Ishikawa (cell line): ENCODE results near the gene BAG5.
A peak's percentile ranks its signal among the peaks of the same experiment; 100 is the strongest.

Experiments
- EGR1 ChIP-seq: IDR thresholded peaks from 2 replicates; pipeline ENCODE4 v1.6.1; 2012
- RAD21 ChIP-seq: IDR thresholded peaks from 2 replicates; pipeline ENCODE4 v1.6.1; 2012; ENCODE audit warnings: low read depth
- TCF12 ChIP-seq: IDR thresholded peaks from 2 replicates; pipeline ENCODE4 v1.6.1; 2012; ENCODE audit warnings: low read depth
- TEAD4 ChIP-seq: IDR thresholded peaks from 2 replicates; pipeline ENCODE4 v1.6.1; 2012
- YY1 ChIP-seq: IDR thresholded peaks from 2 replicates; pipeline ENCODE4 v1.6.1; 2012; ENCODE audit warnings: low read depth
- ZBTB7A ChIP-seq: IDR thresholded peaks from 2 replicates; pipeline ENCODE4 v1.6.1; 2012; ENCODE audit warnings: low read depth
- TF ChIP-seq, protein P1 (sequence below): IDR thresholded peaks from 2 replicates; pipeline ENCODE4 v1.6.1; 2012; ENCODE audit warnings: low read depth, mild to moderate bottlenecking
- TF ChIP-seq, protein P2 (sequence below): IDR thresholded peaks from 2 replicates; pipeline ENCODE4 v1.6.1; 2012

DNA sequence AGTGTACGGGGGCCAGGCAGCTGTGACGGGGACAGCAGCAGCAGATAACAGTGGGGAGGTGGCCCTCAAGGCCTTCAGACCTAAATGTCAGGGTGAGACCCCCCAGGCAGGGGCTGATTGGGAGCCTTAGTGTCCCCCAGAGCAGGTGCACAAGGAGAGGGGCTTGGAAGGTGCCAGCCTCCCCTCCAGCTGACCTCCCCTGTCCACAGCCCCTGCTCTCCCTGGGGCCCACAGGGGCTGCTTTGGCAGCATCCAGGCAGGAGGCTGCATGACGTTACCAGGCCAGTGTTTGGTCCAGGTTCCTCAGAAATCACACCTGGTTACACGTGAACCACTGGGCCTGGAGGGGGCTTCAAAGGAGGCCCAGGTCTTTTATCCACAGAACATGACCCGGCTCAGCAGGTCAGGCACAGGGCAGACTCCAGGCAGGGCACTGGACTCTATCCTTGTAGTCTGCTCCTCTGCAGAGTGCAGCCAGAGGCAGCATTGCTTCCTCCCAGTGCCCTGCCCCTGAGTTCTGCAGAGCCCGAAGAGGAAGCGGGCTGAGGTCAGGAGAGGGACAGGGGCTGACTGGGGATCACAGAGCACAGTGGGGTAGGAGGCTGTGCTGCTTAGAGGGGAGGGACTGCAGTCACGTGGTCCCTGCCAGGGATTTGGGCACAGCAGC is 36.1 kb downstream of the BAG5 start:
- TF ChIP-seq, protein P1, sequence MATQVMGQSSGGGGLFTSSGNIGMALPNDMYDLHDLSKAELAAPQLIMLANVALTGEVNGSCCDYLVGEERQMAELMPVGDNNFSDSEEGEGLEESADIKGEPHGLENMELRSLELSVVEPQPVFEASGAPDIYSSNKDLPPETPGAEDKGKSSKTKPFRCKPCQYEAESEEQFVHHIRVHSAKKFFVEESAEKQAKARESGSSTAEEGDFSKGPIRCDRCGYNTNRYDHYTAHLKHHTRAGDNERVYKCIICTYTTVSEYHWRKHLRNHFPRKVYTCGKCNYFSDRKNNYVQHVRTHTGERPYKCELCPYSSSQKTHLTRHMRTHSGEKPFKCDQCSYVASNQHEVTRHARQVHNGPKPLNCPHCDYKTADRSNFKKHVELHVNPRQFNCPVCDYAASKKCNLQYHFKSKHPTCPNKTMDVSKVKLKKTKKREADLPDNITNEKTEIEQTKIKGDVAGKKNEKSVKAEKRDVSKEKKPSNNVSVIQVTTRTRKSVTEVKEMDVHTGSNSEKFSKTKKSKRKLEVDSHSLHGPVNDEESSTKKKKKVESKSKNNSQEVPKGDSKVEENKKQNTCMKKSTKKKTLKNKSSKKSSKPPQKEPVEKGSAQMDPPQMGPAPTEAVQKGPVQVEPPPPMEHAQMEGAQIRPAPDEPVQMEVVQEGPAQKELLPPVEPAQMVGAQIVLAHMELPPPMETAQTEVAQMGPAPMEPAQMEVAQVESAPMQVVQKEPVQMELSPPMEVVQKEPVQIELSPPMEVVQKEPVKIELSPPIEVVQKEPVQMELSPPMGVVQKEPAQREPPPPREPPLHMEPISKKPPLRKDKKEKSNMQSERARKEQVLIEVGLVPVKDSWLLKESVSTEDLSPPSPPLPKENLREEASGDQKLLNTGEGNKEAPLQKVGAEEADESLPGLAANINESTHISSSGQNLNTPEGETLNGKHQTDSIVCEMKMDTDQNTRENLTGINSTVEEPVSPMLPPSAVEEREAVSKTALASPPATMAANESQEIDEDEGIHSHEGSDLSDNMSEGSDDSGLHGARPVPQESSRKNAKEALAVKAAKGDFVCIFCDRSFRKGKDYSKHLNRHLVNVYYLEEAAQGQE, result no peak
- no peak for TF ChIP-seq YY1
- no peak for TF ChIP-seq EGR1
- TF ChIP-seq RAD21, result no peak
- no peak for TF ChIP-seq ZBTB7A
- no peak for TF ChIP-seq TEAD4
- no peak for TF ChIP-seq TCF12
- TF ChIP-seq, protein P2, sequence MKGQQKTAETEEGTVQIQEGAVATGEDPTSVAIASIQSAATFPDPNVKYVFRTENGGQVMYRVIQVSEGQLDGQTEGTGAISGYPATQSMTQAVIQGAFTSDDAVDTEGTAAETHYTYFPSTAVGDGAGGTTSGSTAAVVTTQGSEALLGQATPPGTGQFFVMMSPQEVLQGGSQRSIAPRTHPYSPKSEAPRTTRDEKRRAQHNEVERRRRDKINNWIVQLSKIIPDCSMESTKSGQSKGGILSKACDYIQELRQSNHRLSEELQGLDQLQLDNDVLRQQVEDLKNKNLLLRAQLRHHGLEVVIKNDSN, result peak; percentile 55; the same call in 1 of the 2 replicates
